ENCODE data around the gene GRIN2A. TPM values are rescaled to one million over a fixed set of nuclear protein-coding genes. Genes with fewer than 3 reads are reported as not detected.

GRIN2A gene
- total and polyA plus RNA-seq, 8 donors = 0.06 to 9.8 (median 0.86) TPM

GRCh38 chr16:10015397-10015796, 166.8 kb downstream of the GRIN2A start:
- intact Hi-C loops (cut with DNase I; ENCODE audit: low total_unique reads) = no loop called here
- Histone ChIP-seq H3K9me3 (no peaks in the 10 kb centered on the region), H3K4me1 (no peaks in the 10 kb centered on the region), H3K27me3 (peaks cover 0 to 5% (median 0%) of the 10 kb centered on the region in 3 donors), H3K4me3 (no peak overlapping the region), H3K36me3 (no peaks in the 10 kb centered on the region), H3K27ac (no peak overlapping the region)
- TF ChIP-seq POLR2A (IDR thresholded peaks at IDR 0.05) (no peak), POLR2AphosphoS5 (IDR thresholded peaks at IDR 0.05) (no peak), EP300 (IDR thresholded peaks at IDR 0.05) (no peak), CTCF (IDR thresholded peaks at IDR 0.05) (no peak)
- 89 to 94% (median 92%) methylated on average over 3 of the region's 3 CpGs for WGBS, 5 donors
- no peak for DNase-seq

GRCh38 chr16:10013774-10014173, 168.5 kb downstream of the GRIN2A start:
- no peaks in the 10 kb centered on the region for H3K4me1 ChIP-seq
- H3K36me3 ChIP-seq = no peaks in the 10 kb centered on the region
- no peaks in the 10 kb centered on the region for H3K9me3 ChIP-seq
- peak in 1 of 2 donors; percentile 12 for DNase-seq
- peaks cover 0 to 5% (median 0%) of the 10 kb centered on the region in 3 donors for H3K27me3 ChIP-seq
- TF ChIP-seq EP300 (IDR thresholded peaks at IDR 0.05) (no peak), POLR2A (IDR thresholded peaks at IDR 0.05) (no peak), CTCF (IDR thresholded peaks at IDR 0.05) (no peak), POLR2AphosphoS5 (IDR thresholded peaks at IDR 0.05) (no peak)
- WGBS, 5 donors = 23 to 44% (median 30%) methylated on average over 5 of the region's 5 CpGs
- H3K4me3 ChIP-seq = no peak overlapping the region
- intact Hi-C loops (cut with DNase I; ENCODE audit: low total_unique reads) = no loop called here
- no peak overlapping the region for H3K27ac ChIP-seq

- intact Hi-C loops (cut with DNase I; ENCODE audit: low total_unique reads) = no loop called here
- DNase-seq = no peak
- no peaks in the 10 kb centered on the region for H3K9me3 ChIP-seq
- TF ChIP-seq POLR2A (IDR thresholded peaks at IDR 0.05) (no peak), CTCF (IDR thresholded peaks at IDR 0.05) (no peak)
- H3K4me3 ChIP-seq = no peak overlapping the region
- no peak overlapping the region for H3K27ac ChIP-seq
- H3K27me3 ChIP-seq = peaks cover 0 to 5% (median 0%) of the 10 kb centered on the region in 3 donors
- H3K4me1 ChIP-seq = no peaks in the 10 kb centered on the region
- WGBS, 5 donors = 74 to 83% (median 78%) methylated on average over 4 of the region's 4 CpGs
- H3K36me3 ChIP-seq = no peaks in the 10 kb centered on the region
Measured at GRCh38 chr16:10013364-10013763, 168.9 kb downstream of the GRIN2A start.

- 57 to 72% (median 67%) methylated on average over 6 of the region's 6 CpGs for WGBS, 5 donors
- H3K4me3 ChIP-seq = no peak overlapping the region
- DNase-seq = peak in 1 of 2 donors; percentile 8
- no peaks in the 10 kb centered on the region for H3K36me3 ChIP-seq
- no peak for TF ChIP-seq POLR2AphosphoS5 (IDR thresholded peaks at IDR 0.05)
- TF ChIP-seq CTCF (IDR thresholded peaks at IDR 0.05) = no peak
- no peak for TF ChIP-seq POLR2A (IDR thresholded peaks at IDR 0.05)
- no peak for TF ChIP-seq EP300 (IDR thresholded peaks at IDR 0.05)
- no peak overlapping the region for H3K27ac ChIP-seq
- peaks cover 0 to 6% (median 0%) of the 10 kb centered on the region in 4 donors for H3K9me3 ChIP-seq
- intact Hi-C loops (cut with DNase I; ENCODE audit: low total_unique reads) = no loop called here
- H3K27me3 ChIP-seq = peaks cover 0 to 5% (median 0%) of the 10 kb centered on the region in 3 donors
- H3K4me1 ChIP-seq = no peaks in the 10 kb centered on the region
Measured at GRCh38 chr16:10009684-10010083, 172.5 kb downstream of the GRIN2A start.
